BLaER1 treated with 17β-estradiol and CSF1 and Interleukin-3, amounts not matched to agents 10 nM and 100 nM (cell line): ENCODE measurements around the gene PPP4R3A.
"Not testable (repeated sequence)": the region's sequence is repeated elsewhere in the genome, so short reads cannot be mapped to it uniquely, and the experiment has no call there.

Experiments
- H3K27ac ChIP-seq, 11 experiments: shearing (Covaris generic); formaldehyde crosslinking; 2 replicates each; pipeline ENCODE4 v1.8.1; 2022
- H3K27me3 ChIP-seq, 11 experiments: shearing (Covaris generic); formaldehyde crosslinking; 2 replicates each; pipeline ENCODE4 v1.8.1; 2022
- H3K36me3 ChIP-seq, 11 experiments: shearing (Covaris generic); formaldehyde crosslinking; 2 replicates each; pipeline ENCODE4 v1.8.1; 2022
- H3K4me1 ChIP-seq, 10 experiments: shearing (Covaris generic); formaldehyde crosslinking; 2 replicates each; pipeline ENCODE4 v1.8.1; 2022
- H3K4me2 ChIP-seq, 11 experiments: shearing (Covaris generic); formaldehyde crosslinking; 2 replicates each; pipeline ENCODE4 v1.8.1; 2022
- H3K4me3 ChIP-seq, 10 experiments: shearing (Covaris generic); formaldehyde crosslinking; 2 replicates each; pipeline ENCODE4 v1.8.1; 2022
- H3K9ac ChIP-seq, 11 experiments: shearing (Covaris generic); formaldehyde crosslinking; 2 replicates each; pipeline ENCODE4 v1.8.1; 2022
- H3K9me3 ChIP-seq, 11 experiments: shearing (Covaris generic); formaldehyde crosslinking; replicated peaks in 1 of 11; 2 replicates each; pipeline ENCODE4 v1.8.1; 2022
- H4K20me1 ChIP-seq, 11 experiments: shearing (Covaris generic); formaldehyde crosslinking; 2 replicates each; pipeline ENCODE4 v1.8.1; 2022
- Cebpa-rat ChIP-seq, 11 experiments: shearing (Covaris generic); IDR thresholded peaks; 2 replicates each; pipeline ENCODE4 v1.8.1; 2022

PPP4R3A gene

GRCh38 chr14:91425531-91425944 is 84.6 kb downstream of the PPP4R3A start:
- not testable (repeated sequence) for H3K4me3 ChIP-seq, H3K9ac ChIP-seq
- H3K4me2 ChIP-seq, result 0 out of 22 replicates have a peak overlapping the region, but pooled peaks of 1 of the 11 experiments have one; percentile 11

GRCh38 chr14:91424813-91425530 is 85.1 kb downstream of the PPP4R3A start:
- H3K4me2 ChIP-seq, result no peak overlapping the region
- TF ChIP-seq Cebpa-rat (IDR thresholded peaks at IDR 0.05), result no peak
- no peaks in the 10 kb centered on the region for H3K27me3 ChIP-seq
- no peak overlapping the region for H3K4me3 ChIP-seq
- no peaks in the 10 kb centered on the region for H4K20me1 ChIP-seq
- H3K36me3 ChIP-seq, result no peaks in the 10 kb centered on the region
- H3K4me1 ChIP-seq, result peaks cover 5 to 16% (median 11%) of the 10 kb centered on the region in 10 experiments; a peak in 13 of 20 replicates
- no peaks in the 10 kb centered on the region for H3K9me3 ChIP-seq
- no peak overlapping the region for H3K27ac ChIP-seq
- no peak overlapping the region for H3K9ac ChIP-seq

More at GRCh38 chr14:91425531-91425944, 84.6 kb downstream of the PPP4R3A start:
- not testable (repeated sequence) for H3K9me3 ChIP-seq, H3K27me3 ChIP-seq, H4K20me1 ChIP-seq, H3K36me3 ChIP-seq, H3K27ac ChIP-seq
- peaks cover 5 to 16% (median 11%) of the 10 kb centered on the region in 10 experiments; a peak in 13 of 20 replicates for H3K4me1 ChIP-seq
- 0 out of 22 replicates have a peak, but pooled peaks of 1 of the 11 experiments have one; percentile 8 for TF ChIP-seq Cebpa-rat (IDR thresholded peaks at IDR 0.05)

GRCh38 chr14:91420686-91421085 is 89.4 kb downstream of the PPP4R3A start:
- H3K27ac ChIP-seq, result no peak overlapping the region
- TF ChIP-seq Cebpa-rat (IDR thresholded peaks at IDR 0.05), result no peak
- peaks cover 0 to 4% (median 0%) of the 10 kb centered on the region in 11 experiments; a peak in 5 of 22 replicates for H4K20me1 ChIP-seq
- no peaks in the 10 kb centered on the region for H3K9me3 ChIP-seq
- no peak overlapping the region for H3K9ac ChIP-seq
- H3K4me3 ChIP-seq, result no peak overlapping the region
- no peaks in the 10 kb centered on the region for H3K27me3 ChIP-seq
- H3K4me1 ChIP-seq, result peaks cover 23 to 43% (median 32%) of the 10 kb centered on the region in 10 experiments
- H3K36me3 ChIP-seq, result no peaks in the 10 kb centered on the region
- H3K4me2 ChIP-seq, result peak overlapping the region in 1 of 11 experiments; percentile 53; a peak in 1 of 22 replicates

- TF ChIP-seq Cebpa-rat (IDR thresholded peaks at IDR 0.05), result no peak
- Histone ChIP-seq H3K36me3 (peaks cover 0 to 5% (median under 1%) of the 10 kb centered on the region in 11 experiments; a peak in 5 of 22 replicates), H3K27ac (peak overlapping the region in 7 of 11 experiments; percentile 78 to 93 (median 90); a peak in 5 of 22 replicates), H3K4me3 (no peak overlapping the region), H3K9ac (peak overlapping the region; percentile 17 to 94 (median 88); a peak in 13 of 22 replicates), H3K4me2 (peak overlapping the region; percentile 90 to 100 (median 94); a peak in 21 of 22 replicates), H4K20me1 (peaks cover 0 to 15% (median 2%) of the 10 kb centered on the region in 11 experiments; a peak in 7 of 22 replicates), H3K27me3 (no peaks in the 10 kb centered on the region), H3K9me3 (no peaks in the 10 kb centered on the region), H3K4me1 (peaks cover 29 to 55% (median 44%) of the 10 kb centered on the region in 10 experiments)
These were observed 90.7 kb downstream of the PPP4R3A start for GRCh38 chr14:91419451-91419850.

GRCh38 chr14:91419044-91419397 is 91.1 kb downstream of the PPP4R3A start:
- no peaks in the 10 kb centered on the region for H3K9me3 ChIP-seq
- H3K27ac ChIP-seq, result peak overlapping the region in 9 of 11 experiments; percentile 78 to 93 (median 90); a peak in 15 of 22 replicates
- peaks cover 0 to 9% (median 4%) of the 10 kb centered on the region in 11 experiments; a peak in 8 of 22 replicates for H3K36me3 ChIP-seq
- H3K27me3 ChIP-seq, result no peaks in the 10 kb centered on the region
- peaks cover 0 to 19% (median 6%) of the 10 kb centered on the region in 11 experiments; a peak in 7 of 22 replicates for H4K20me1 ChIP-seq
- H3K4me1 ChIP-seq, result peaks cover 33 to 59% (median 49%) of the 10 kb centered on the region in 10 experiments
- peak overlapping the region in 8 of 10 experiments; percentile 14 to 97 (median 94); a peak in 11 of 20 replicates for H3K4me3 ChIP-seq
- no peak for TF ChIP-seq Cebpa-rat (IDR thresholded peaks at IDR 0.05)
- peak overlapping the region; percentile 90 to 100 (median 94) for H3K4me2 ChIP-seq
- peak overlapping the region; percentile 17 to 94 (median 88); a peak in 19 of 22 replicates for H3K9ac ChIP-seq

GRCh38 chr14:91418387-91419043 is 91.6 kb downstream of the PPP4R3A start:
- Histone ChIP-seq H3K27me3 (no peaks in the 10 kb centered on the region), H3K36me3 (peaks cover 0 to 14% (median 9%) of the 10 kb centered on the region in 11 experiments; a peak in 13 of 22 replicates), H4K20me1 (peaks cover 0 to 24% (median 11%) of the 10 kb centered on the region in 11 experiments; a peak in 11 of 22 replicates), H3K4me3 (peak overlapping the region; percentile 88 to 97 (median 95)), H3K27ac (peak overlapping the region in 10 of 11 experiments; percentile 69 to 93 (median 90); a peak in 20 of 22 replicates), H3K9me3 (no peaks in the 10 kb centered on the region), H3K4me1 (peaks cover 33 to 64% (median 54%) of the 10 kb centered on the region in 10 experiments), H3K9ac (peak overlapping the region; percentile 80 to 94 (median 88); a peak in 21 of 22 replicates), H3K4me2 (peak overlapping the region; percentile 90 to 100 (median 94))
- TF ChIP-seq Cebpa-rat (IDR thresholded peaks at IDR 0.05), result no peak

- no peaks in the 10 kb centered on the region for H3K9me3 ChIP-seq
- H3K27me3 ChIP-seq, result no peaks in the 10 kb centered on the region
- no peak for TF ChIP-seq Cebpa-rat (IDR thresholded peaks at IDR 0.05)
- peaks cover 0 to 29% (median 15%) of the 10 kb centered on the region in 11 experiments; a peak in 11 of 22 replicates for H4K20me1 ChIP-seq
- H3K36me3 ChIP-seq, result peaks cover 0 to 19% (median 11%) of the 10 kb centered on the region in 11 experiments; a peak in 13 of 22 replicates
- peaks cover 33 to 70% (median 58%) of the 10 kb centered on the region in 10 experiments for H3K4me1 ChIP-seq
- H3K9ac ChIP-seq, result peak overlapping the region; percentile 80 to 94 (median 88)
- H3K4me3 ChIP-seq, result peak overlapping the region; percentile 88 to 97 (median 95)
- peak overlapping the region in 10 of 11 experiments; percentile 69 to 93 (median 90); a peak in 20 of 22 replicates for H3K27ac ChIP-seq
- H3K4me2 ChIP-seq, result peak overlapping the region; percentile 90 to 100 (median 94)
These were observed 92.1 kb downstream of the PPP4R3A start for GRCh38 chr14:91417983-91418386.

- Histone ChIP-seq H4K20me1 (peaks cover 0 to 35% (median 15%) of the 10 kb centered on the region in 11 experiments; a peak in 11 of 22 replicates), H3K27me3 (no peaks in the 10 kb centered on the region), H3K36me3 (peaks cover 0 to 24% (median 11%) of the 10 kb centered on the region in 11 experiments; a peak in 13 of 22 replicates), H3K27ac (peak within 1 kb of the TSS in 10 of 11 experiments; percentile 69 to 93 (median 90); a peak in 20 of 22 replicates), H3K9me3 (no peaks in the 10 kb centered on the region), H3K4me2 (peak within 1 kb of the TSS; percentile 90 to 100 (median 94)), H3K4me3 (peak within 1 kb of the TSS; percentile 88 to 97 (median 95)), H3K9ac (peak within 1 kb of the TSS; percentile 80 to 94 (median 88)), H3K4me1 (peaks cover 33 to 71% (median 63%) of the 10 kb centered on the region in 10 experiments)
- TF ChIP-seq Cebpa-rat (IDR thresholded peaks at IDR 0.05), result no peak
These were observed 92.8 kb downstream of the PPP4R3A start, which contains the start of gene CCDC88C for GRCh38 chr14:91417120-91417982. Gene CCDC88C (minus strand): TSS chr14:91417820. CDS start chr14:91417690, 130 bp downstream.
